ENCODE results near the gene PHLDB2.

PHLDB2 gene

DNA sequence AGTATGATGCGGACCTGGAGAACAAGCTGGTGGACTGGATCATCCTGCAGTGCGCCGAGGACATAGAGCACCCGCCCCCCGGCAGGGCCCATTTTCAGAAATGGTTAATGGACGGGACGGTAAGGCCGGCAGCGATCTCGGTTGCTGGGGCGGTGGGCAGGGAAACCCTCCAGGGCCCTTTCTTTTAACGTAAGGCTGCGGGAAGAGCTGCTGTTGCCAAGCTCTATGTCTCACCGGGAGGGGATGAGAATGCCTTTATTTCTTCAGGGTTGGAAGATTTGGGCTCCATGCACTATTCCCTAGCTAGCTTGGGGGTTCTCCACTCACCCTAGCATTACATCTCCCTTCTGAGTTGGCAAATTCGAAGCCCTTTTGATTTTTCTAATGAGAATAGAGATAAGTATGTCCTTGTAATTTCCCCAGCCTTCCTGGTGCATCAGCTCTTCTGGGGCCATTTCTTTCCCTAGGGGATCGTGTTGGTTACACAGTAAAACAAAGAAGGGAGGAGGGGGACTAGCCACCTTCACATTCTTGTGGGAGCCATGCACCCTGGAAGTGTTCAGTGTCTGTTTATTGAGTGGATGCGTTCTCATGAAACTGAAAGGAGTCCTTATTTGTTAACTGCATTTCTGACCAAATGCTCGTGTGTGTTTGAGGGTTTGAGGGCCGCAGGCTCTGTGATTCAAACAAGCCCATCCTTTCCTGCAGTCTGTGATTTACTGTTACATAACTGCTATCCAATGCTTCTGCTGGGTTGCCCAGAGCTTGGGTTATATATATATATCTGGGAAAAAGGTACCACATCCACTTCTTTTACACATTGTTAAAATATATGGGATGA, 140.6 kb downstream of the PHLDB2 start:
- no peak for DNase-seq

DNA sequence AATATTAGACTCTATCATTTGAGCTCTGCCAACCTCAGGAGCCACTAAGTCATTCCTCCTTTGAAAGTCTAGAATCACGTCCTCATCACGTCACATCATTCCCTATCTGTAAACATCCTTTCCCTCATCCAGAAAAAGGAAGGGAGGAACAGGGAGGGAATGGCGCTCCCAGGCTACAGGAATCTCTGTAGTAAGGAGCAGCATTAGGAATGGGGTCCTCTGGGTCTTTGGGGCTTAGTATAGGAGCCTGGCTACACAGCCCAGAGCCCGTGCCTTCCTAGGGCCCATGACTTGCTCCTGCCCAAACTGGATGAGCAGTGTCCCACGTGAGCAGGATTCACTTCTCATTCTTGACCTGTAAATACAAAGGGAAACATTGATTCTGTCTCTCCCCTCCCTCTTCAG, 141.3 kb downstream of the PHLDB2 start:
- DNase-seq, result no peak

- DNase-seq, result no peak
Measured at GRCh38 chr3:112000966-112001365, 141.9 kb downstream of the PHLDB2 start.

DNA sequence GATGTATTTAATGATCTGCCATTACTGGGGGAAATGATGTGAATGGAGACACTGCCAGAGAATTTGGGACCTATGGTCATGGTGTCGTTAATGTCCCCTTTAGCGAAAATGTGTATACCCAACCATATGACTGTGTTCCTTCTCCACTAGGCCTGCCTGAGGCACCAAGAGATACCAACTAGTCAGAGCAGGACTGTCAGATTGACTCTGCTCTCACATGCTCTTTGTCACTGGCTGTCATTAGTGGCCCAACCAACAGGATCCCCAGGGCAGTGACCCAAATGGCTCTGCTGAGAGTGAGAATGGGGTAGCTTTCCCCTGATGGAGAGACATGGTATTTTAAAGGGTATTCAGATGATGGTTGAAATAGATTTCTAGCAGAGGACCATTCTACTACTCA, 142.5 kb downstream of the PHLDB2 start:
- DNase-seq, result no peak

DNA sequence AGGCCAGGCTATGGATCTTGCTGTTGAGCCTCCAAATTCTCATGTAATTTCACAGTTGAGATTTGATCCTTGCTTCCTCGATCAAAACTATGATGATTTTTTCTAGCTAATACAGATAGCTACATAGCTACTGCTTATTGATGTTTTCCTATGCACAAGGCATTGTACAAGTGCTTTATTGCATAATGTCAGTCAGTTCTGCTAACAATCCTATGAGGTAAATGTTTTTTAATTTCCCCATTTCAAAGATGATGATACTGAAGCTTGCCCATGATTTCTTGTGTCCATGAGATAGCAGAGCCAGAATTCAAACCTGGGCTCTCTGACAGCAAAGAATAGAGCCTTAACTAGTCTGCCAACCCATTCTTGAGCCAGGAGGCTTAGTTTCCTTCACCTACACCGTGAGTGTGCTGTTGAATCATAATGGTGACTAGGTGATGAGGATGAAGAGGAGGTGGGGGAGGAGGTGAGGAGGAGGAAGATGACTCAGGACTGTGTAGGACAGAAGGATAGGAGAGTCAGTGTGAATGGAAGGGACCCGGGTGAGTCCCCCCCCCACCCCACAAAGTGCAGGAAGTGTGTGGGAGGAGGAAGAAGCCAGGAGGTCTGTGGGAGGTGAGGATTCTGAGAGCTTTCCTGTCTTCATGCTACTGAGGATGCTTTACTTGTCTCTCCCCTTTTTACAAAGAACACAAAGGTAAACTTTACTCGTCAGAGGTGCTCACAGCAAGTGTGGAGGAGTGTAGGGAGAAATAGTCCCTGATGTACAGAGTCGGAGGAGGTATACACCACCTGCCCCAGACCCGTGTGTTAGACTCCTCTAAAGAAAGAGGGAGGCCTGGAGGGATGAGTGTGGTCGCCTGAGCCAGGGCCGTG, 143.3 kb downstream of the PHLDB2 start:
- no peak for DNase-seq

DNA sequence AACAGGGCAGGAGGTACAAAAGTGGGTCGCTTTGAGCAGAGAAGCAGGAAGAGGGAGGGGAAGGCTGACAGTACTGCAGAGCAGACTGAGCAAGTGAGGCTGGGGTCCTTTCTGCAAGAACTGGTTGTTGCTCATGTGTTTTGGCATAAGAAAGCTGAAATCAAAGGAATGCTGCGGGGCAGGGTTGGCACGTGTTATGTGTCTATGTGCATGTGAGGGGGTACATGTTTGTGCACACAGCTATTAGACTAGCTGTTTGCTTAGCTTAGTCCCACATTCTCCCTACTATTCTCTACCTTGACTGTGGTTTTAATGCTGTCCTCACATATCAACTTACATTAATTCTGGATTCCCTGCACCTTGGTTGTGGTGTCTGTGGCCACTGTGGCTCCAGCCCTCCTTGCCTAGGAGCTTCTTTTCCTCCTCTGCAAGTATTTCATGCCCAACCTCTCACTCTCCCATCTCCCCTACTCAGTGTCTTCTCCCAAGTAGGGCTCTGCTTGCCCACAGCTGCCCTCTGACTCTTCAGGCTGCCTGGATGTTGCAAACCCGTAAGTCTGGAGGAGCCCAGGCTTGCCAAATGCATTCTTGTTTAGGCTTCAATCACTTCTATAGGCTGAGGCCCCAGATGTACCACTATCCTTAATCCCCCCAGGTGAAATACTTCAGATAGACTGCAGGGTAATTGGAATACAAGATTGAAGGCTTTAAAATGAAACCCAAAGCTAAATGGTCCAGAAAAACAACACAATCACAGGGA, 144.4 kb downstream of the PHLDB2 start:
- no peak for DNase-seq

- DNase-seq, result no peak
Measured at GRCh38 chr3:112004187-112004586, 145.1 kb downstream of the PHLDB2 start.

DNA sequence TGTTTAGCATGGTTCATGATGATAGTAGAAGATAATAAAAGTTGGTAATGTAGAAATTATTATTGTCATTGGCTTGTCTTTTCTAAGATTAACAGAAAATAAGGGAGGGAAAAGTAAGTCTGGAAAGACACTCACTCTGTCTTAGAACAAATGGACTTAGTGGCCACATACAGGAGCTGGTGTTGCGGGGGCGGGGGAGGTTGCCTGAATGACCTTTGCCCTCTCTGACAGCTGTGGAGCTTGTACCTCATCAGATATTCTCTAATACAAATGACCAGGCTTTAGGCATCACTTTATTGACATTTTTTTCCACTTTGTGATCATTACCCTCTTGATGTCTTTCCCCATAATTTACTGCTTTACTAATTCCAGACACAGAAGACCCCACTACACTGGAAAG, 145.6 kb downstream of the PHLDB2 start:
- no peak for DNase-seq

DNA sequence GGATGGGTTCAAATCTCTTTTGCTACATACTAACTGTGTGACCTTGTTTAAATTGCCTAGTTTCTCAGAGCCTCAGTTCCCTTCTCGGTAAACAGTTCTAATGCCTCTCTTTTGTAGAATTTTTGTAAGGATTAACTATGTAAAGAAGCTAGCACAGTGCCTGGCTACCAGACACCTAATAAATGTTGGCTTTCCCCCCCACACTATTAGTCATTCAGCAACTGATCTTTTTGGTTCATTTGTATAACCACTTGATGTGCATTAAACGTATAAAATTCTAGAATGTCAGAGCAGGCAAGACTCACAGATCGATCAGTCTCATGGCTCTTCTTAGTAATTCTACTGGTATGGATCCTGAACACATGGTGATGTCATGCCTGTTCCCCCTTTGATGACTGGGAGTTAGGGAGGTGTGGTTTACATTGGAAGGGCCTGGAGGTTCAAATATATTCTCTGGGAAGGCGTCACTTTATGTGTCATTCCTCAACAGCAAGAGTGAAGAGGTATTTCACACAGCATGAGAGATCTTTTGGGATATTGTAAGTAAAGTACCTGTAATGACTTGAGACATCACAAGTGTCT, 146.1 kb downstream of the PHLDB2 start:
- DNase-seq, result no peak

- DNase-seq, result no peak
Measured at GRCh38 chr3:112007633-112008032, 148.6 kb downstream of the PHLDB2 start.

DNA sequence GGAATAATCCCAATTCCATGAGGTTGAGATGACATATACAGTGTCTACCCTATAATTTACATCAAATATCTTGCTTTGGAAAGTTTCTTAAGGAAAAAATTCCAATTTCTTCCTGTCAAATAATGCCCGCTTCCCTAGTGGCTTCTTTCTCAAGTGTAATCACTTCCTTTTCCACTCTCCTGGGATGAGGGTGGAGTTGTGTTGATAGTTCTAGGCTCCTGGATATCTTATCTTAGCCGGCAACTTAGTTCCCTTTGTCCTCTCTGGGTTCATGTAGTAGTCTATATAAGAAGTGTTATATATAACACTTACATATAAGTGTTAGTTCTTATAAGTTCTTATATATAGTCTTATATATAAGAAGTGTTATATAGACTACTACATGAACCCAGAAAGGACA, 150.6 kb downstream of the PHLDB2 start:
- DNase-seq, result no peak

DNA sequence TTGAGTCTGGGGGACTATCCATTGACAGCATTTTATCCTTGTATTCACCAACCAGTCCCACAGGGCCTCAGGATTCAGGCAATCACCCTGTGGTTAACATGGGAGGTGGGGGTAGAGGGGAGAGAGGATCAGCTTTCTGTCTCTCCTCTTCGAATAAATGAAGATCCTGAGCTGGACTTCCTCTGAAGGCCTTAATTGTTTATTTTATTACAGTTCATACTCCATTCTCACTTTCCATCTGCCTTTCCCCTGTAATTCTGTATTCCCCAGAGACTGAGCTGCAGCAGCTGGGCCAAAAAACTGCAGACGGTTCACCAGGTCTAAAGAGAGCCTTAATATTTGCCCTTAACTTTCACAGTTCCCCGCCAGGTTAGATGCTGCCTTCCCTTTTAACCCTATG, 151.6 kb downstream of the PHLDB2 start:
- no peak for DNase-seq

GRCh38 chr3:112011376-112011940, 152.4 kb downstream of the PHLDB2 start:
- no peak for DNase-seq

- DNase-seq, result no peak
Measured at GRCh38 chr3:112012205-112012992, 153.3 kb downstream of the PHLDB2 start.

- DNase-seq, result peak; percentile 63
Measured at GRCh38 chr3:112013058-112013783, 154.2 kb downstream of the PHLDB2 start.

GRCh38 chr3:112013784-112014143, 154.7 kb downstream of the PHLDB2 start:
- DNase-seq, result no peak

DNA sequence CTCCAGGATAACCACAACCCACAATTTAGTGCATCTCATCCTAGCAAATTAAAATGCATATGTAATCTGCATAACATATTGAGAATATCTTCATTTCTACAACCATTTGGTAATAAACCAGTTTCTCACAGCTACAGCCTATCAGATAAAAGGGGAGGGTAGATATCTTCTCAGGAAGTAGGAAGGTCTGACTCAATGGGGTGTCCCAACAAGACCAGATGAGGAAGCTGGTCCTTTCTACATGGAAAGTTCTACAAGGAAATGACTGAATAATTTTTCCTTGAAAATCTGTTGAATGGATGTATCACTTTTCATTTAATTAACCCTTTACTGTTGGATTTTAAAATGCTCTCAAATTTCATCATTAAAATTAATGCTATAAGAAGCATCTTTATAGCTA, 158.0 kb downstream of the PHLDB2 start:
- no peak for DNase-seq

GRCh38 chr3:112018712-112019111, 159.6 kb downstream of the PHLDB2 start:
- DNase-seq, result no peak

- DNase-seq, result no peak
Measured at GRCh38 chr3:112019716-112020115, 160.7 kb downstream of the PHLDB2 start.

DNA sequence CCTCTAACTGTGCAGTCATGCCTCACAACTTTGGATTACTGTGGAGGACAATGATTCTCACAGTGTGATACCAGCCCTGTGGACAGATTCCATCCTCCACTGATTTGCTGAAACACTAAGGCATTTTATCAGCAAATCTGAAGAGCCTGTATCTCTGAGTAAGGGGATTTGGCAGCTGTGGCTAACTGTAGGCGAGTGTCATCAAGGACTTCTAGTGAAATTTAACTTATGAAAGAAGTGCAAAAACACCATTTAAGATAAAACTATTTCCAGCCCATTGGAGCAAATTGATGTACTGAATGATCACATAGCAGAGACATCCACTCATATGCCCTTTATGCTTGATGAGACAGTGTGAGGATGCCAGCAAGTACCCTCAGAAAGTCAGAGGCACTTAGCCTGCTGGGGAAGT, 161.6 kb downstream of the PHLDB2 start:
- no peak for DNase-seq

All from right kidney (tissue), 1 donor.